Stimulated activated CD4-positive, alpha-beta T cell treated with anti-CD3 and anti-CD28 coated beads, Interleukin-2, amount 100 ng/mL, for 48 hours (primary cell): ENCODE data around the gene TBC1D10B.
"Not testable (repeated sequence)": the region's sequence is repeated elsewhere in the genome, so short reads cannot be mapped to it uniquely, and the experiment has no call there.

Experiments
- DNase-seq, 2 donors: peaks; one replicate each; pipeline ENCODE4 v3.0.0-alpha.2; 2020

The TBC1D10B gene

DNA sequence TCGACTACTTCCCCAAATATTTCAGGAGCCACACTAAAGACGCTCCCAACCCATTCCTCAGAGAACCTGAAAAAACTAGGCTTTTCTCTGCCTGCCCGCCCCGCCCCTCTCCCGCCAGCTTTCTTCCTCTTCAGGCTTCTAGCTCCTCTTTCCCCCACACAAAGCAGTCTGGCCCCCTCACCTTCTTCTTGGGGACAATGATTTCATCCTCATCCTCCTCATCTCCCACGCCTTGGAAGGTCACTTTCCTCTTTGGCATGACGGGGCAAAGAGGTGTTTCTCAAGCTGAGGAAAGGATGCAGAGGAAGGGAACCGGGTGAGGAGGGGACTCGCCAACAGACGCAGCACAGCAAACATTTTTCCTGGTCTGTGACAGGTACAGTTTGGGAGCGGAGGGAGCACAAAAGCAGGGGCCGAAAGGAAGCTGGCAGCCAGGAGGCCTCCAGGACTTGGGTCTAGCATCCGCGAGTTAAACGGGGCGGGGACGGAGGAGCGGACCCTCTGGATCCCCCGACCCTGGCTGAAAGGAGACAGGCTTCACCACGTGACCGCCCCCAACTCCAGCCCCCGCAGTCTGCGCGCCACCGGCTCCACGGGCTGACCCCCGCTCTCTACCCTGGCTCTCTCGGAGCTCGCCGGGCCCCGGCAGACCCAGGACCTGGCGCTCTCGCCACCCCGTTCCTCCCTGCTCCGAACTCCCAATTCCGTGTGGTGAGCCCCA is 15.7 kb downstream of the TBC1D10B start:
- no peak for DNase-seq

GRCh38 chr16:30353438-30354129 is 16.7 kb downstream of the TBC1D10B start:
- DNase-seq = no peak

DNA sequence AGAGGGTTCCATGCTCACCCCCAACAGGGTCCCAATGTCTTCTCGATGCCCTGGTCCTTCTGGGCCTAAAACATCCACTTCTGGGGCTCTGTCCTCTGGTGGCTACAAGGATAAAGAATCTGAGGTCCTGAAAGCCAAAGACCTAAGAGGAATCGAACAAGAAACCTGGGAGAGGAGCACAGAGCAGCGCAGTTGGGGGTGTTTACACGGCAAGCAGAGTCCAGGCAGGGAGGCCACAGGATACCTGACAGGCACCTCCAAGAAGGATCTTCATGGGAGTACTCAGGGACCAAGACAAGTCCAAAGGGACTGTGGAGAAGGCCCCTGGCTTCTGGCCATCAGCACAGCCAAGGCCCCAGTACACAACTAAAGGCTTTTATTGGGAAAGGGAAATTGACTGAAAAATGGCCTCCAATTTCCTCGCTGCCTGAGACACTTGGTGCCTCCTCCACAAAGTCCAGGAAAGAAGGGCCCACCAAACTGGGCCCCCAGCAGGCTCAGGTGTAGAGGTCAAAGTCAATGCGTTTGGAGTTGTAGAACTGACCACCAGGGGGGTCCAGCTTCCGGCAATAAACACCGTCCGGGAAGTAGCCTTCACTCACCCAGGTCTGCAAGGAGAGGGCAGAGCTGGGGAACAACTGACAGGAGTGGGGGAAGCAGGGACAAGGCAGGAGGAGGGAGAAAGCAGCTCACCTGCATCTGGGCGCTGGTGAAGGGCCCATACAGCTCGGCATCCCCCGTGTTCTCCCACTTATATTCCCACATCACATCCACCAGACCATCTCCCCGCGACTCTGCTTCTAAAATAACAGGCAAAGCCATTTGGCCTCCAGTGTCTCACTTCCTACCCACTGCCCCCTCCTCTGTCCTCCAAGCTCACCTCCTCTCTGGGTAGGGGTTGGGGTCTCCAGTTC is 17.5 kb downstream of the TBC1D10B start:
- no peak for DNase-seq

GRCh38 chr16:30351586-30352419 is 18.5 kb downstream of the TBC1D10B start:
- DNase-seq = no peak

- no peak for DNase-seq
Observed at GRCh38 chr16:30351001-30351441, 19.3 kb downstream of the TBC1D10B start.

DNA sequence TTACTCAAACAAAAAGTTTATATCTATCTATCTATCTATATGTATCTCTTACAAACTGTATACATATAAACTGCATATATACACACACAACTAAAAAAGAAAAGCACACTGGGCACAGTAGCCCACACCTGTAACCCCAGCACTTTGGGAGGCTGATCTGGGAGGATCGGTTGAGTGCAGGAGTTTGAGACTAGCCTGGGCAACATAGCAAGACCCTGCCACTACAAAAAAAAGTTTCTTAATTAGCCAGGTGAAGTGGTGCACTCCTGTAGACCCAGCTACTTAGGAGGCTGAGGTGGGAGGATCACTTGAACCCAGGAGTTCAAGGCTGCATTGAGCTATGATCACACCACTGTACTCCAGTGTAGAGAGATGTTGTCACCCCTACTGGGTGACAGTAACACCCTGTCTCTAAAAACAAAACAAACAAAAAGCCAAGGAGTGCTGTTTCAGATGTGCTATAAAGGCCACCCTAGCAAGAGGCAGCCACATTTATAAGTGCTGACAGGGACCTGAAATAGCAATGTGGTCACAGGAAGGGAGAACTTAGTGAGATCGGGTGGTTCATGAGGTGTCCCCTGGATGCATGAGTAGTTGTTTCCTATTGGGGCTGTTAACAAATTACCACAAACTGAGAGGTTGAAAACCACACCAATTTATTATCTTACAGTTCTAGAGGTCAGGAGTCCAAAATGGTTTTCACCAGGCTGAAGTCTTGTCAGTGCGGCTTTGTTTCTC is 20.0 kb downstream of the TBC1D10B start:
- no peak for DNase-seq

DNA sequence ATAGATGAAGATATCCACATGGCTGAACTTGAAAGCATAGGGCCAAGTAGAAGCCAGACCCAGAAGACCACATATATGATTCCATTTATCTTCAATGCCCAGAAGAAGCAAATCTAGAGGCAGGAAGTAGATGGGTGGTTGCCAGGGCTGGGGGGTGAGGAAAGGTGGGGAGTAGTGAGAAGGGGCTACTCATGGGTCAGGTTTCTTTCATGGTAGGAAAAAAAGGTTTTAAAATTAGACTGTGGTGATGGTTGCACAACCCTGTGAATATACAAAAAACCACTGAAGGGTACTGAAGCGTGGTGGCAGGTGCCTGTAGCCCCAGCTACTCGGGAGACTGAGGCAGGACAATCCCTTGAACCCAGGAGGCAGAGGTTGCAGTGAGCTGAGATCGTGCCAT is 20.6 kb downstream of the TBC1D10B start:
- DNase-seq = no peak

DNA sequence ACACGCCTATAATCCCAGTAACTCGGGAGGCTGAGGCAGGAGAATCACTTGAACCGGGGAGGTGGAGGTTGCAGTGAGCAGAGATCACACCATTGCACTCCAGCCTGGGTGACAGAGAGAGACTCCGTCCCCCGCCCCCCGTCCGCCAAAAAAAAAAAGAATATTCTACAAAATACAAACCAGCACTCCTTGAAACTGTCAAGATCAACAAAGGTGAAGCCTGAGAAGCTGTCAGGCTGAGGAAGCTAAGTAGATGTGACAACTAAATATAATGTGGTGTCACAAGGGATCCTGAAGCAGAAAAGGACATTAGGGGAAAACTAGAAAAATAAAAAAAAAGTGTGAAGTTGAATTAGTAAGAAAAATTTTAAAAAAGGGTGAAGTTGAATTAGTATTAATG is 21.4 kb downstream of the TBC1D10B start:
- no peak for DNase-seq

- no peak for DNase-seq
Observed at GRCh38 chr16:30348113-30348512, 22.2 kb downstream of the TBC1D10B start.

DNA sequence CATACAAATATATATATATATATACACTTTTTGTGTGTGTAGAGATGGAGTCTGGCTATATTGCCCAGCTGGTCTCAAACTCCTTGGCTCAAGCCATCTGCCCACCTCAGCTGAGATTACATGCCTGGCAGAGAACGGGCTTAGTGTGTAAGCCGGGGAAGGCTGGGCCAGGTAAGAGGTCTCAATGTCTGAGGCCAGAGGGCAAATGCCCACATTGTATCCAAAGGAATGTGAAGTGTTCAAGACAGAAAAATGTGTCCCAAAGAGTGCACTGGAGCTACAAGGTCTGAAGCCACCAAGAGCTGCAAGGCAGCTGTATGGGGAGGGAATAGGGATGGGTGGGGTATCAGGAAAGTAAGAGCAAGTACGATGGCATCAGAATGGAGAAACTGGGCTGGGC is 24.0 kb downstream of the TBC1D10B start:
- DNase-seq = no peak

DNA sequence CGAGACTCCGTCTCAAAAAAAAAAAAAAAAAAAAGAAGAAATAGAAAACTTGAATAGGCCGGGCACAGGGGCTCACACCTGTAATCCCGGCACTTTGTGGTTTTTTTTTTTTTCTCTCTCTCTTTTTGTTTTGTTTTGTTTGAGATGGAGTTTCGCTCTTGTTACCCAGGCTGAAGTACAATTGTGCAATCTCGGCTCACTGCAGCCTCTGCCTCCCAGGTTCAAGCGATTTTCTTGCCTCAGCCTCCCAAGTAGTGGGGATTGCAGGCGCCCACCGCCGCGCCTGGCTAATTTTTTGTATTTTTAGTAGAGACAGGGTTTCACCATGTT is 26.8 kb downstream of the TBC1D10B start:
- DNase-seq = not testable (repeated sequence)

- no peak for DNase-seq
Observed at GRCh38 chr16:30342751-30343490, 27.4 kb downstream of the TBC1D10B start.

GRCh38 chr16:30341971-30342370 is 28.3 kb downstream of the TBC1D10B start:
- DNase-seq = not testable (repeated sequence)

GRCh38 chr16:30340621-30341020 is 29.7 kb downstream of the TBC1D10B start:
- DNase-seq = no peak

DNA sequence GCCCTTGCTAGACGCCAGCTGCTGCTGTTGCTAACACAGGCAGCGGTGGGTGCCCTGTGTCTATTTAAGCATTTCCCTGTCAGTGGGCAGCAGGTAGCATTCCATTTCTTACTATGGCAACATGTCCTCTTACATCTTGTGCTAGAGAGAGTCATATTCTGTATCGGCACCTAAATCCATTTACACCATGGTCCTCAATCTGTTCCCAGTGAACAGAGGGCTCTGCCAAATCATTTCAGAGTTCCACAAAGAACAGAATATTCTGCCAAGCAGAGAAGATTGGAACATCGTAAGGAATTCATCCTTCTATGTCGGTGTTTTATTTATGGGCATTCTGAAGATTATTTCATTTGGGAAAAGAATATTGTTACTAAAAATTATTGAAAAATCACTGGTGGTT is 31.6 kb downstream of the TBC1D10B start:
- not testable (repeated sequence) for DNase-seq

DNA sequence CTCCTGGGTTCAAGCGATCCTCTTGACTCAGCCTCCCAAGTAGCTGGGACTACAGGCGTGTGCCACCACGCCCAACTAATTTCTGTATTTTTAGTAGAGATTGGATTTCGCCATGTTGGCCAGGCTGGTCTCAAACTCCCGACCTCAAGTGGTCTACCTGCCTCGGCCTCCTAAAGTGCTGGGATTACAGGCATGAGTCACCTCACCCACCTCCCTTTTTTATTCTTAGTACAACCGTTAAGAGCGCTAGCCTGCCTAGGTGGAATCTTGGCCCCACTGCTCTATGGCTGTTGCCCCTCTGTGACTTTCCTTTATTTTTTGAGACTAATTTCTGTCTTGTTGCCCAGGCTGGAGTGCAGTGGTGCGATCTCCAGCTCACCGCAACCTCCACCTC is 32.3 kb downstream of the TBC1D10B start:
- not testable (repeated sequence) for DNase-seq

DNA sequence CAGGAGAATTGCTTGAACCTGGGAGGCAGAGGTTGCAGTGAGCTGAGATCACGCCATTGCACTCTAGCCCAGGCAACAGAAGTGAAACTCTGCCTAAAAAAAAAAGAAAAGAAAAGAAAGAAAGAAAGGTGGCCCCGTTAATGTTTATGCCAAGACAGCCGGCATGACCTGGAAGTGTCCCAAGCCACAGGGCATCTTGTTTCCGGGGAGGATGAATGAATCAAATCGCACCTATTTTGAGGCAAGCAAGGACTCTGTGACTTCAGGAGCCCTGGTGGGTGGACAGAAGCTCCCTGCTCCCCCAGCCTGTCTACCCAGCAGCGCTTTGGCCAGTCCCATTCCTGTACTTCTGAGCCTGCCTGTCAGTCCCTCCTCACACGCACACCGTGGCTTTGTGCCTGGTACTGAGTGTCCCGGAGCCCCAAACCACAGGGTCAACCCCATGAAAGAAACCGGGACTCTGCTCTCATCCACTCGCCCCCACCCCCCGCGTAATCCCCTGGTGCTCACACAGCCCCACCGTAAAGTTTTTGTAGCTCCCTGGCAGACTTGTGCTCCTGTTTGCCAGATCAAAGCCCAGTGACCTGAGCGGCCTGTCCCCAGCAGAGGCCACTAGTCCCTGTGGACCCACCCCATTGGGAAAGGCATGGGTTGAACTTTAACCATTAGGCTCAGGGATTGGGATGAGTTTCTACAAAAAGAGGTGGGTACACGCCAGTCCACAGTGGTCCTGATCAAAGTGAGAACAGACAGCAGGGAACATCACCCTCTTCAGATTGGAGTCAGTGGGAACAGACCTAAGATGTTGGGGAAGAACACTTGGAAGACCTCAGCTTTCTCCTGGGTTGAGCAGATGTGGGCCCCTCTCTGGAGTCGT is 34.5 kb downstream of the TBC1D10B start:
- DNase-seq = no peak

- peak; percentile 78 for DNase-seq
Observed at GRCh38 chr16:30335028-30335597, 35.2 kb downstream of the TBC1D10B start.

GRCh38 chr16:30334473-30334989 is 35.8 kb downstream of the TBC1D10B start:
- peak; percentile 80 to 84 for DNase-seq
